HepG2 (cell line): ENCODE data around the gene ARF6. TPM values are rescaled to one million over a fixed set of nuclear protein-coding genes. Genes with fewer than 3 reads are reported as not detected.

Experiments
- BCL3 ChIP-seq: sonication (generic); formaldehyde crosslinking; IDR thresholded peaks from 2 replicates; pipeline ENCODE4 v1.5.1; 2020; ENCODE audit warnings: mild to moderate bottlenecking, missing genetic modification reagents, moderate library complexity
- CHD2 ChIP-seq: IDR thresholded peaks from 2 replicates; pipeline ENCODE4 v1.6.1; 2011; ENCODE audit warnings: low read depth, low read length, improper control_type of control experiment
- CSRNP1 ChIP-seq: sonication (generic); formaldehyde crosslinking; IDR thresholded peaks from 2 replicates; pipeline ENCODE4 v1.8.1; 2023; ENCODE audit warnings: mild to moderate bottlenecking, missing genetic modification reagents
- GABPB1 ChIP-seq: IDR thresholded peaks from 2 replicates; pipeline ENCODE4 v1.6.1; 2016; ENCODE audit warnings: mild to moderate bottlenecking, missing genetic modification reagents, moderate library complexity, missing compliant biosample characterization
- MBD4 ChIP-seq: IDR thresholded peaks from 2 replicates; pipeline ENCODE4 v1.6.1; 2012; ENCODE audit warnings: low read length, inconsistent platforms, borderline replicate concordance
- PCBP2 ChIP-seq: fragments of 200-400 bp; formaldehyde crosslinking; optimal IDR thresholded peaks from 2 replicates; pipeline ENCODE3; 2018; ENCODE audit warnings: low read length, low read depth; ENCODE audit not compliant: poor library complexity, severe bottlenecking
- RFXANK ChIP-seq: IDR thresholded peaks from 2 replicates; pipeline ENCODE4 v1.6.1; 2016
- SIN3A ChIP-seq: IDR thresholded peaks from 2 replicates; pipeline ENCODE4 v1.6.1; 2011; ENCODE audit warnings: low read depth, mild to moderate bottlenecking, control low read depth, low read length, borderline replicate concordance
- SOX13 ChIP-seq, 3 experiments: fragments of 450-650 bp in 1 of 3; sonication (generic) in 1 of 3; formaldehyde crosslinking in 1 of 3; IDR thresholded peaks in 2 of 3; conservative IDR thresholded peaks in 1 of 3; 2 replicates each; pipeline versions ENCODE4 v1.5.0 to v1.6.1; 2016 to 2020; ENCODE audit warnings: antibody characterized with exemption in 1 of 3, mild to moderate bottlenecking in 1 of 3, missing compliant biosample characterization in 1 of 3, missing genetic modification reagents in 1 of 3, moderate library complexity in 1 of 3
- SOX6 ChIP-seq, 2 experiments: fragments of 450-650 bp in 1 of 2; sonication (generic) in 1 of 2; formaldehyde crosslinking in 1 of 2; IDR thresholded peaks; 2 replicates each; pipeline versions ENCODE4 v1.4.0 to v1.6.1; 2017 to 2020; ENCODE audit warnings: antibody characterized with exemption in 1 of 2, mild to moderate bottlenecking in 1 of 2, missing genetic modification reagents in 1 of 2
- U2AF1 ChIP-seq: fragments of 200-400 bp; formaldehyde crosslinking; optimal IDR thresholded peaks from 2 replicates; pipeline ENCODE3; 2017; ENCODE audit warnings: mild to moderate bottlenecking, low read depth, low read length
- ZHX1 ChIP-seq: sonication (generic); formaldehyde crosslinking; IDR thresholded peaks from 2 replicates; pipeline ENCODE4 v1.8.1; 2022; ENCODE audit warnings: low read depth, mild to moderate bottlenecking, missing genetic modification reagents
- ZMAT3 ChIP-seq: sonication (generic); formaldehyde crosslinking; conservative IDR thresholded peaks from 2 replicates; pipeline ENCODE4 v1.7.0; 2021; ENCODE audit warnings: missing genetic modification reagents
- ZNF225 ChIP-seq: sonication (generic); formaldehyde crosslinking; IDR thresholded peaks from 2 replicates; pipeline ENCODE4 v1.4.0; 2020; ENCODE audit warnings: mild to moderate bottlenecking, missing genetic modification reagents
- ZNF292 ChIP-seq: sonication (generic); formaldehyde crosslinking; IDR thresholded peaks from 2 replicates; pipeline ENCODE4 v1.8.1; 2022; ENCODE audit warnings: mild to moderate bottlenecking, low read depth, missing genetic modification reagents, borderline replicate concordance
- ZNF501 ChIP-seq: sonication (generic); formaldehyde crosslinking; IDR thresholded peaks from 2 replicates; pipeline ENCODE4 v1.5.1; 2020; ENCODE audit warnings: mild to moderate bottlenecking, moderate library complexity, missing genetic modification reagents
- ZNF503 ChIP-seq: sonication (generic); formaldehyde crosslinking; IDR thresholded peaks from 2 replicates; pipeline ENCODE4 v1.4.0; 2020; ENCODE audit warnings: missing genetic modification reagents
- ZNF556 ChIP-seq: sonication (generic); formaldehyde crosslinking; IDR thresholded peaks from 2 replicates; pipeline ENCODE4 v1.4.0; 2020; ENCODE audit warnings: mild to moderate bottlenecking, missing genetic modification reagents, borderline replicate concordance
- ZNF740 ChIP-seq: sonication (generic); formaldehyde crosslinking; IDR thresholded peaks from 2 replicates; pipeline ENCODE4 v1.4.0; 2020; ENCODE audit warnings: missing genetic modification reagents
- ZZZ3 ChIP-seq: sonication (generic); formaldehyde crosslinking; IDR thresholded peaks from 2 replicates; pipeline ENCODE4 v1.4.0; 2020; ENCODE audit warnings: missing genetic modification reagents, mild to moderate bottlenecking, borderline replicate concordance
- polyA plus RNA-seq, 8 experiments: library from polyadenylated mRNA; depleted of rRNA in 3 of 8; stranded (reverse) in 7 of 8; unstranded in 1 of 8; fragments of >200 nt; fragmentation: Illumina TruSeq in 4 of 8; extraction: Trizol in 4 of 8; gene quantifications; 2 replicates each; pipeline versions ENCODE4 v1.2.1 to v1.2.3, GENCODE V29; 2011 to 2016; ENCODE audit warnings: low read depth in 4 of 8, missing spikeins in 1 of 8, mixed read lengths in 1 of 8; ENCODE audit not compliant: insufficient read depth in 1 of 8
- total RNA-seq, 5 experiments: library from RNA; depleted of rRNA; stranded (reverse); fragments of >200 nt; fragmentation: Illumina TruSeq; extraction: Trizol; gene quantifications; 2 replicates each; pipeline ENCODE4 v1.2.3, GENCODE V29; 2016; ENCODE audit warnings: low read depth in 1 of 5

The ARF6 gene
- total and polyA plus RNA-seq, 2 of the 13 experiments (the other 11 are each of a cell fraction or from before 2014, with no cell fraction given): 12.7 to 31.9 TPM

- TF ChIP-seq ZMAT3 (CRISPR knock-in tag) (no peak), PCBP2 (no peak), ZNF556 (CRISPR knock-in tag) (0 out of 2 replicates have a peak, but pooled peaks have one; percentile 49), SOX6 (IDR thresholded peaks at IDR 0.05) (no peak), SOX6 (CRISPR knock-in tag; IDR thresholded peaks at IDR 0.05) (0 out of 2 replicates have a peak, but pooled peaks have one; percentile 28), ZNF503 (CRISPR knock-in tag) (peak; percentile 21; the same call in 1 of the 2 replicates), ZNF292 (peak; percentile 48; the same call in 1 of the 2 replicates), U2AF1 (no peak), RFXANK (CRISPR knock-in tag) (0 out of 2 replicates have a peak, but pooled peaks have one; percentile 52), BCL3 (CRISPR knock-in tag) (no peak), ZNF740 (CRISPR knock-in tag) (no peak), SOX13 (IDR thresholded peaks at IDR 0.05) (no peak), SOX13 (CRISPR knock-in tag; conservative IDR thresholded peaks at IDR 0.05 in 1 of 2, IDR thresholded peaks at IDR 0.05 in 1 of 2) (no peak; a peak in 1 of 4 replicates), ZZZ3 (CRISPR knock-in tag) (no peak), MBD4 (no peak), SIN3A (peak; percentile 54; the same call in 1 of the 2 replicates), ZNF225 (CRISPR knock-in tag) (no peak), CHD2 (no peak), CSRNP1 (CRISPR knock-in tag) (no peak), ZHX1 (CRISPR knock-in tag) (no peak), GABPB1 (peak; percentile 51), ZNF501 (CRISPR knock-in tag) (no peak)
These were observed 39.1 kb upstream of the ARF6 start (continued) for GRCh38 chr14:49853572-49854375.
